SK-N-SH treated with all-trans-retinoic acid at 6 μM for 48 hours (cell line): Measurements from ENCODE around the gene NFU1.
A peak's percentile ranks its signal among the peaks of the same experiment; 100 is the strongest.

Experiments used
- ATAC-seq: fragments of 200-7000 bp; cut with Tn5 transposase; 3 replicates; pipeline ENCODE4 v1.9.1; 2020; ENCODE audit warnings: mild to moderate bottlenecking, moderate library complexity
- ARNTL ChIP-seq: fragments of 450-650 bp; formaldehyde crosslinking; IDR thresholded peaks from 2 replicates; pipeline ENCODE4 v1.5.0; 2020; ENCODE audit warnings: low read depth, mild to moderate bottlenecking, moderate library complexity, borderline replicate concordance
- BACH2 ChIP-seq: fragments of 250-450 bp; sonication (Bioruptor Pico); IDR thresholded peaks from 2 replicates; pipeline ENCODE4 v1.9.0; 2021; ENCODE audit warnings: mild to moderate bottlenecking, borderline replicate concordance
- CSDC2 ChIP-seq: fragments of 250-450 bp; sonication (Bioruptor Pico); IDR thresholded peaks from 2 replicates; pipeline ENCODE4 v1.5.0; 2020; ENCODE audit warnings: mild to moderate bottlenecking, moderate library complexity
- ESRRG ChIP-seq: fragments of 250-450 bp; sonication (Bioruptor Pico); IDR thresholded peaks from 2 replicates; pipeline ENCODE4 v1.6.1; 2021; ENCODE audit warnings: mild to moderate bottlenecking
- GLIS3 ChIP-seq: fragments of 250-450 bp; sonication (Bioruptor Pico); IDR thresholded peaks from 2 replicates; pipeline ENCODE4 v1.5.0; 2020; ENCODE audit warnings: mild to moderate bottlenecking, moderate library complexity
- ISL1 ChIP-seq: fragments of 250-450 bp; sonication (Bioruptor Pico); IDR thresholded peaks from 2 replicates; pipeline ENCODE4 v2.1.2; 2022; ENCODE audit warnings: mild to moderate bottlenecking, moderate library complexity
- OSR1 ChIP-seq: fragments of 250-450 bp; sonication (Bioruptor Pico); IDR thresholded peaks from 2 replicates; pipeline ENCODE4 v1.8.0; 2022; ENCODE audit warnings: moderate library complexity, mild to moderate bottlenecking, inconsistent platforms
- PPARA ChIP-seq: fragments of 250-450 bp; sonication (Bioruptor Pico); IDR thresholded peaks from 2 replicates; pipeline ENCODE4 v1.5.0; 2020; ENCODE audit warnings: mild to moderate bottlenecking, borderline replicate concordance
- RARB ChIP-seq: fragments of 250-450 bp; sonication (Bioruptor Pico); IDR thresholded peaks from 2 replicates; pipeline ENCODE4 v1.8.0; 2021; ENCODE audit warnings: mild to moderate bottlenecking, moderate library complexity
- SNAI2 ChIP-seq: fragments of 250-450 bp; sonication (Bioruptor Pico); IDR thresholded peaks from 2 replicates; pipeline ENCODE4 v1.5.0; 2020; ENCODE audit warnings: mild to moderate bottlenecking, moderate library complexity
- TCF4 ChIP-seq: fragments of 250-450 bp; sonication (Bioruptor Pico); IDR thresholded peaks from 2 replicates; pipeline ENCODE4 v1.8.0; 2021; ENCODE audit warnings: mild to moderate bottlenecking, moderate library complexity, borderline replicate concordance
- TOX ChIP-seq: fragments of 250-450 bp; sonication (Bioruptor Pico); IDR thresholded peaks from 2 replicates; pipeline ENCODE4 v1.8.0; 2021; ENCODE audit warnings: mild to moderate bottlenecking, moderate library complexity, borderline replicate concordance
- ZC3H10 ChIP-seq: fragments of 250-450 bp; sonication (Bioruptor Pico); IDR thresholded peaks from 2 replicates; pipeline ENCODE4 v1.5.1; 2021; ENCODE audit warnings: mild to moderate bottlenecking, moderate library complexity
- ZFP30 ChIP-seq: fragments of 450-650 bp; formaldehyde crosslinking; IDR thresholded peaks from 2 replicates; pipeline ENCODE4 v1.5.0; 2022; ENCODE audit warnings: mild to moderate bottlenecking, moderate library complexity
- ZNF565 ChIP-seq: fragments of 450-650 bp; formaldehyde crosslinking; conservative IDR thresholded peaks from 2 replicates; pipeline ENCODE4 v1.5.0; 2020; ENCODE audit warnings: low read depth, mild to moderate bottlenecking, moderate library complexity
- ZNF70 ChIP-seq: fragments of 450-650 bp; formaldehyde crosslinking; IDR thresholded peaks from 2 replicates; pipeline ENCODE4 v1.5.0; 2020; ENCODE audit warnings: mild to moderate bottlenecking, moderate library complexity
- ZNF8 ChIP-seq: fragments of 450-650 bp; formaldehyde crosslinking; IDR thresholded peaks from 2 replicates; pipeline ENCODE4 v1.5.0; 2020; ENCODE audit warnings: mild to moderate bottlenecking, moderate library complexity
- TF ChIP-seq, protein P1 (sequence below): fragments of 250-450 bp; sonication (Bioruptor Pico); IDR thresholded peaks from 2 replicates; pipeline ENCODE4 v1.5.1; 2020; ENCODE audit warnings: low read depth, mild to moderate bottlenecking, moderate library complexity
- TF ChIP-seq, protein P2 (sequence below): fragments of 250-450 bp; sonication (Bioruptor Pico); IDR thresholded peaks from 2 replicates; pipeline ENCODE4 v1.8.0; 2021; ENCODE audit warnings: low read depth, mild to moderate bottlenecking, moderate library complexity, borderline replicate concordance
- TF ChIP-seq, protein P3 (sequence below): fragments of 250-450 bp; sonication (Bioruptor Pico); IDR thresholded peaks from 2 replicates; pipeline ENCODE4 v1.5.0; 2020; ENCODE audit warnings: mild to moderate bottlenecking, moderate library complexity

The NFU1 gene

DNA sequence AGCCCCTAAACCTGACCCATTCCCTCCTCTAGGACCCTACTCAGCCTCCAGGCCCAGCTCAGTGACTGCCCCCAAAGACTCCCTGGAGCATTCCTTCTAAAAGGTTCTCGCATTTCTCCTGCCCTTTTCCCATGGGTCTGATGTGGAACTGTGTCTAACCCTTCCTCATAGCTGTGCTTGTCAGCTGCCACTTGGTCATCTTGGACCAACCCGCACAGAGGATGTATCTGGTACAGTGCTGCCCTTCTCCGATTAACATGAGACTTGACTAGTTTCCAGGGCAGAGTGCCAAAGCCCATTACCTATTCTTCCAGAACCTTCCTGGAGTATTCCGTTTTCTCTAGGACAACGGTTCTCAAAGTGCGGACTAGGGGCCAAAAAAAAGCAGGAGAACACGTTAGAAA lies 518 bp upstream of the NFU1 start:
- TF ChIP-seq SNAI2 (CRISPR knock-in tag) (no peak), ZNF565 (no peak), TOX (no peak), GLIS3 (CRISPR knock-in tag) (no peak), OSR1 (no peak), ESRRG (CRISPR knock-in tag) (no peak), ZNF8 (CRISPR knock-in tag) (no peak), ARNTL (CRISPR knock-in tag) (no peak), PPARA (no peak), RARB (CRISPR knock-in tag) (no peak)
- TF ChIP-seq, protein P1, sequence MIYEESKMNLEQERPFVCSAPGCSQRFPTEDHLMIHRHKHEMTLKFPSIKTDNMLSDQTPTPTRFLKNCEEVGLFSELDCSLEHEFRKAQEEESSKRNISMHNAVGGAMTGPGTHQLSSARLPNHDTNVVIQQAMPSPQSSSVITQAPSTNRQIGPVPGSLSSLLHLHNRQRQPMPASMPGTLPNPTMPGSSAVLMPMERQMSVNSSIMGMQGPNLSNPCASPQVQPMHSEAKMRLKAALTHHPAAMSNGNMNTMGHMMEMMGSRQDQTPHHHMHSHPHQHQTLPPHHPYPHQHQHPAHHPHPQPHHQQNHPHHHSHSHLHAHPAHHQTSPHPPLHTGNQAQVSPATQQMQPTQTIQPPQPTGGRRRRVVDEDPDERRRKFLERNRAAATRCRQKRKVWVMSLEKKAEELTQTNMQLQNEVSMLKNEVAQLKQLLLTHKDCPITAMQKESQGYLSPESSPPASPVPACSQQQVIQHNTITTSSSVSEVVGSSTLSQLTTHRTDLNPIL (CRISPR knock-in tag) = no peak
- TF ChIP-seq, protein P2, sequence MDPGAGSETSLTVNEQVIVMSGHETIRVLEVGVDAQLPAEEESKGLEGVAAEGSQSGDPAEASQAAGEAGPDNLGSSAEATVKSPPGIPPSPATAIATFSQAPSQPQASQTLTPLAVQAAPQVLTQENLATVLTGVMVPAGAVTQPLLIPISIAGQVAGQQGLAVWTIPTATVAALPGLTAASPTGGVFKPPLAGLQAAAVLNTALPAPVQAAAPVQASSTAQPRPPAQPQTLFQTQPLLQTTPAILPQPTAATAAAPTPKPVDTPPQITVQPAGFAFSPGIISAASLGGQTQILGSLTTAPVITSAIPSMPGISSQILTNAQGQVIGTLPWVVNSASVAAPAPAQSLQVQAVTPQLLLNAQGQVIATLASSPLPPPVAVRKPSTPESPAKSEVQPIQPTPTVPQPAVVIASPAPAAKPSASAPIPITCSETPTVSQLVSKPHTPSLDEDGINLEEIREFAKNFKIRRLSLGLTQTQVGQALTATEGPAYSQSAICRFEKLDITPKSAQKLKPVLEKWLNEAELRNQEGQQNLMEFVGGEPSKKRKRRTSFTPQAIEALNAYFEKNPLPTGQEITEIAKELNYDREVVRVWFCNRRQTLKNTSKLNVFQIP (CRISPR knock-in tag) = no peak
- ATAC-seq = peak; percentile 43

DNA sequence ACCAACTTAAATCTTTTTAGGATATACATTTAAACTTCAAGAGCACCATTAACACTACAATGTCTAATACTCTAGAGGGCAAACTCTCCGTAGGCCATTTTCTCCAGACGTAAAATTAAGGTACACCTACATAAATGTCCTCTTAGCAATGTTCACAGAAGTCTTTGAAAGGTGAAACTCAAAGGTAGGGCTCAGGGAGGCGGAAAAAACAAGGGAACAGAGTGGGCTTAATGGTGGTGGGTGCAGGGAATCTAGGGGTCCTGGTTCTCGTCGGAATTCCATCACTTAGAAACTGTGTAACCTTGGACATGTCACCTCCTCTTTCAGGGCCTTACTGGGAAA lies 668 bp downstream of the NFU1 start:
- ATAC-seq = 0 out of 3 replicates have a peak, but pooled peaks have one; percentile 1
- TF ChIP-seq TCF4 (CRISPR knock-in tag) (no peak), ZNF8 (CRISPR knock-in tag) (no peak), ZNF70 (peak; percentile 87)

DNA sequence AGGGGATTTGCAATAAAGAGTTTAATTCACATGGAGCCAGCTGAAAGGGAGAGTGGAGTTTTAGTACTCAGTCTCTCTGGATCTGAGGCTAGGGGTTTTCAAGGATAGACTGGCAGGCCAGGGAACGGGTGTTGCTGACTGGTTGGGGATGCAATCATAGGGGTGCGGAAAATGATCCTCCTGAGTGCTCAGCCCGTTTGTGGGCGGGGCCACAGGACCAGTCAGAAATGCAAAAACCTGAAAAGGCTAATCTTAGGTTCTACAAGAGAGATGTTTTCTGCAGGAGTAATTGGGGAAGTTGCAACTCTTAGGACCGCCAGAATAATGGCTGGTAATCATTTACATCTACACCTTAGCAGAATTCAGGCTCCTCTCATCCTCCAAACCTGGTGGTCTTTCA lies 2.5 kb downstream of the NFU1 start:
- ATAC-seq = no peak
- TF ChIP-seq, protein P3, sequence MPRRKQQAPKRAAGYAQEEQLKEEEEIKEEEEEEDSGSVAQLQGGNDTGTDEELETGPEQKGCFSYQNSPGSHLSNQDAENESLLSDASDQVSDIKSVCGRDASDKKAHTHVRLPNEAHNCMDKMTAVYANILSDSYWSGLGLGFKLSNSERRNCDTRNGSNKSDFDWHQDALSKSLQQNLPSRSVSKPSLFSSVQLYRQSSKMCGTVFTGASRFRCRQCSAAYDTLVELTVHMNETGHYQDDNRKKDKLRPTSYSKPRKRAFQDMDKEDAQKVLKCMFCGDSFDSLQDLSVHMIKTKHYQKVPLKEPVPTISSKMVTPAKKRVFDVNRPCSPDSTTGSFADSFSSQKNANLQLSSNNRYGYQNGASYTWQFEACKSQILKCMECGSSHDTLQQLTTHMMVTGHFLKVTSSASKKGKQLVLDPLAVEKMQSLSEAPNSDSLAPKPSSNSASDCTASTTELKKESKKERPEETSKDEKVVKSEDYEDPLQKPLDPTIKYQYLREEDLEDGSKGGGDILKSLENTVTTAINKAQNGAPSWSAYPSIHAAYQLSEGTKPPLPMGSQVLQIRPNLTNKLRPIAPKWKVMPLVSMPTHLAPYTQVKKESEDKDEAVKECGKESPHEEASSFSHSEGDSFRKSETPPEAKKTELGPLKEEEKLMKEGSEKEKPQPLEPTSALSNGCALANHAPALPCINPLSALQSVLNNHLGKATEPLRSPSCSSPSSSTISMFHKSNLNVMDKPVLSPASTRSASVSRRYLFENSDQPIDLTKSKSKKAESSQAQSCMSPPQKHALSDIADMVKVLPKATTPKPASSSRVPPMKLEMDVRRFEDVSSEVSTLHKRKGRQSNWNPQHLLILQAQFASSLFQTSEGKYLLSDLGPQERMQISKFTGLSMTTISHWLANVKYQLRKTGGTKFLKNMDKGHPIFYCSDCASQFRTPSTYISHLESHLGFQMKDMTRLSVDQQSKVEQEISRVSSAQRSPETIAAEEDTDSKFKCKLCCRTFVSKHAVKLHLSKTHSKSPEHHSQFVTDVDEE = no peak
- TF ChIP-seq TOX = no peak
- no peak for TF ChIP-seq BACH2
- no peak for TF ChIP-seq TCF4 (CRISPR knock-in tag)
- TF ChIP-seq, protein P2 (CRISPR knock-in tag) = no peak
- no peak for TF ChIP-seq ZNF565
- no peak for TF ChIP-seq PPARA
- TF ChIP-seq ISL1 (CRISPR knock-in tag) = no peak
- no peak for TF ChIP-seq OSR1
- TF ChIP-seq GLIS3 (CRISPR knock-in tag) = no peak
- no peak for TF ChIP-seq SNAI2 (CRISPR knock-in tag)
- TF ChIP-seq ESRRG (CRISPR knock-in tag) = no peak
- no peak for TF ChIP-seq ZC3H10
- TF ChIP-seq ZNF8 (CRISPR knock-in tag) = no peak
- no peak for TF ChIP-seq ARNTL (CRISPR knock-in tag)
- TF ChIP-seq, protein P1 (CRISPR knock-in tag) = no peak
- no peak for TF ChIP-seq RARB (CRISPR knock-in tag)
- TF ChIP-seq CSDC2 (CRISPR knock-in tag) = no peak
- TF ChIP-seq ZFP30 (CRISPR knock-in tag) = no peak
